HG02970 (cell line): ENCODE results near the gene JAZF1.

ENCODE experiments used
- ATAC-seq: cut with Tn5 transposase; IDR thresholded peaks from one replicate; pipeline ENCODE4 v1.9.1; 2021; ENCODE audit warnings: mild to moderate bottlenecking, moderate library complexity, moderate number of reproducible peaks; ENCODE audit not compliant: unreplicated experiment, low FRiP score

The JAZF1 gene

GRCh38 chr7:28112883-28113540 is 67.6 kb downstream of the JAZF1 start:
- ATAC-seq = no peak

- ATAC-seq = no peak
These were observed 68.1 kb downstream of the JAZF1 start for GRCh38 chr7:28112467-28112866.

- no peak for ATAC-seq
These were observed 68.6 kb downstream of the JAZF1 start for GRCh38 chr7:28112012-28112411.

GRCh38 chr7:28110427-28111012 is 70.1 kb downstream of the JAZF1 start:
- no peak for ATAC-seq

- no peak for ATAC-seq
These were observed 71.8 kb downstream of the JAZF1 start for GRCh38 chr7:28108747-28109146.

- ATAC-seq = no peak
These were observed 72.6 kb downstream of the JAZF1 start for GRCh38 chr7:28107960-28108359.

GRCh38 chr7:28106321-28106829 is 74.2 kb downstream of the JAZF1 start:
- ATAC-seq = no peak

- ATAC-seq = no peak
These were observed 75.4 kb downstream of the JAZF1 start for GRCh38 chr7:28105234-28105633.

GRCh38 chr7:28104811-28105210 is 75.8 kb downstream of the JAZF1 start:
- ATAC-seq = no peak

- no peak for ATAC-seq
These were observed 76.5 kb downstream of the JAZF1 start for GRCh38 chr7:28104041-28104541.

GRCh38 chr7:28102797-28103196 is 77.8 kb downstream of the JAZF1 start:
- no peak for ATAC-seq

- ATAC-seq = no peak
These were observed 83.9 kb downstream of the JAZF1 start for GRCh38 chr7:28096713-28097112.

GRCh38 chr7:28095231-28095630 is 85.4 kb downstream of the JAZF1 start:
- no peak for ATAC-seq

- ATAC-seq = no peak
These were observed 86.9 kb downstream of the JAZF1 start for GRCh38 chr7:28093623-28094232.

- ATAC-seq = no peak
These were observed 89.4 kb downstream of the JAZF1 start for GRCh38 chr7:28091190-28091589.

- no peak for ATAC-seq
These were observed 91.5 kb downstream of the JAZF1 start for GRCh38 chr7:28088901-28089714.

GRCh38 chr7:28088032-28088431 is 92.6 kb downstream of the JAZF1 start:
- ATAC-seq = no peak

GRCh38 chr7:28086198-28086597 is 94.4 kb downstream of the JAZF1 start:
- ATAC-seq = no peak

- ATAC-seq = no peak
These were observed 96.3 kb downstream of the JAZF1 start for GRCh38 chr7:28083998-28084985.
